Measurements from ENCODE around the gene FGF14.

The FGF14 gene

GRCh38 chr13:101941095-101941783 lies 460.6 kb downstream of the FGF14 start:
- peak; percentile 13 for DNase-seq
- in situ Hi-C loops (cut with HindIII; ENCODE audit: low pct_ligation_motif_present, low pct_unique_long_range_greater_than_20kb, low sequenced_read_pairs) = no loop called here

DNA sequence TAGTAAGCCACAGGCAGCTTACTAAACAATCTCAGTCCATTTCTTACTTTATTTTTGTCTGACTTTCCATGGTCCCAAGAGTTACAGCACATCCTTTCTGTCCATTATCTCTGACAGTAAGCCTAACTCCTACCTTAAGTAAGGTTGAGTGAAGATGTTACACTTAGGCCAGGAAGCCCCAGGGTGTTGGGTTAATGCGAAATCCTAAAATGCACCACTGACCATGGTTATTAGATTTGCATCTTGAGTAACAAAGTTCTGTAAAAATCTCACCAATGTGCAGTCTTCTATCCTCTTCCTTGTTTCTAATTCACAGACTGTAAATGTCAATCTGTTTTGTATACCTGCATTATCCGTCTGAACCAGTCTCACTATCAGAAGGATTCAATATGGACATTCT lies 462.5 kb downstream of the FGF14 start:
- DNase-seq = no peak
- in situ Hi-C loops (cut with HindIII; ENCODE audit: low pct_ligation_motif_present, low pct_unique_long_range_greater_than_20kb, low sequenced_read_pairs) = no loop called here

GRCh38 chr13:101935828-101936227 lies 466.0 kb downstream of the FGF14 start:
- in situ Hi-C loops (cut with HindIII; ENCODE audit: low pct_ligation_motif_present, low pct_unique_long_range_greater_than_20kb, low sequenced_read_pairs) = no loop called here
- DNase-seq = no peak

GRCh38 chr13:101931186-101931585 lies 470.7 kb downstream of the FGF14 start:
- in situ Hi-C loops (cut with HindIII; ENCODE audit: low pct_ligation_motif_present, low pct_unique_long_range_greater_than_20kb, low sequenced_read_pairs) = no loop called here
- DNase-seq = no peak

DNA sequence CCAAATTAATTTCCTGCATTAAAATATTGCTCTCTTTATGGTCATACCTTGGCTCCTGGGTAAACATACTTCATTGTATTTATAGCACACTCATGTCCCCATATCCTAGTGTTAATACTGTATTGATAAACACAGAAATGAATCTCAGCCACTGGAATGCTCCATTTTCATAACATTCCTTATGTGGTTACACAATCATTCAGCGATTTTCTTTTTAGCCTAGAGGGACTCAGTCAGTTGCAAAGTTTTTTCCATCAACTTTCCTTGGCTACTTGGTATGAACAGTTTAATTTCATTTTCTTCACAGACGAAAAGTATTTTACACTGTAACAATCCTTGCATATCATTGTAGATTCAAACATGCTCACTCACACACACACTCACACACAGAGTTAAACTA lies 471.5 kb downstream of the FGF14 start:
- in situ Hi-C loops (cut with HindIII; ENCODE audit: low pct_ligation_motif_present, low pct_unique_long_range_greater_than_20kb, low sequenced_read_pairs) = no loop called here
- DNase-seq = no peak

DNA sequence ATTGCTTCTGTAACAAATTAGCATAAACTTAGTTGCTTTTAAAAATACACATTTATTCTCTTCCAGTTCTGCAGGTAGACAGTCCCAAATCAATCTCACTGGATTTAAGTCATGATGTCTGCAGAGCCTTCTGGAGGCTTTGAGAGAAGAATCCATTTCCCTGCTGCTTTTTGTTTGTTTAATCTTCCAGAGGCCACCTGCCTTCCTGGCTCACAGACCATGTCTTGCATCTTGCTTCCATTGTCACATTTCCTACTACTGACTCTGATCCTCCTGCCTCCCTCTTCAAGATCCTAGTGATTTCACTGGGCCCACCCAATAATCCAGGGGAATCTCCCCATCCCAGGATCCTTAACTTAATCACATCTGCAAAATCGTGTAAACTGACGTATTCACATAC lies 476.1 kb downstream of the FGF14 start:
- DNase-seq = no peak
- in situ Hi-C loops (cut with HindIII; ENCODE audit: low pct_ligation_motif_present, low pct_unique_long_range_greater_than_20kb, low sequenced_read_pairs) = no loop called here

DNA sequence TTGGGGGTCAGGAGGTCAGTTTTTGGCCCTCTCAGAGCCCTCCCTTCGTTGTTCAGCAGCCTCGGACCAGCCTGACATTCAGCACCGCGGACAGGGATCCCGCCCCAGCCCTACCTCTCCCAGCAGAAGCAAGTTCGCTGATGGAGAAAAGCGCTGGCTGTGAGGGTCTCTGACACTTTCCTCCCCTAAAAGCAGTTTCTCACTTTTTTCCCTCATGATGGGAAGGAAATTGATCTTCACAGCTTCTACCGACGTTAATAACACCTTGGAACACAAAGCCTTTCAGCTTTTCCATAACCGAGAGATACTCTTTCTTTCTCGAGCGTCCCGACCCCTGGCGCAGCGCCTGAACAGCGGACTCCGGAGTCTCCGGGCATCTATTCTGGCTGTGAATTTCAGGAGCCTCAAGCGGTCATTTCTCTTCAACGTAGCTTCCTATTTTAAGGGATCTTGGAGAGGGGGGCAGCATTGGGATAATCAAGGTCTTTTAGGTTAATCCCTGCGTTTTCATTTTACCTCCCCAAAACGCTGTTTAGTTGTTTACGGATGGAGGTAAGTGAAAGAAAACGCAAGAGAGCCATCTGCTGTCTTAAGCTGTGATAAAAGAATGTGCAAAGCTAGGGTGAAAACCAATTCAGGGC lies 482.2 kb downstream of the FGF14 start:
- DNase-seq = no peak
- in situ Hi-C loops (cut with HindIII; ENCODE audit: low pct_ligation_motif_present, low pct_unique_long_range_greater_than_20kb, low sequenced_read_pairs) = no loop called here

DNA sequence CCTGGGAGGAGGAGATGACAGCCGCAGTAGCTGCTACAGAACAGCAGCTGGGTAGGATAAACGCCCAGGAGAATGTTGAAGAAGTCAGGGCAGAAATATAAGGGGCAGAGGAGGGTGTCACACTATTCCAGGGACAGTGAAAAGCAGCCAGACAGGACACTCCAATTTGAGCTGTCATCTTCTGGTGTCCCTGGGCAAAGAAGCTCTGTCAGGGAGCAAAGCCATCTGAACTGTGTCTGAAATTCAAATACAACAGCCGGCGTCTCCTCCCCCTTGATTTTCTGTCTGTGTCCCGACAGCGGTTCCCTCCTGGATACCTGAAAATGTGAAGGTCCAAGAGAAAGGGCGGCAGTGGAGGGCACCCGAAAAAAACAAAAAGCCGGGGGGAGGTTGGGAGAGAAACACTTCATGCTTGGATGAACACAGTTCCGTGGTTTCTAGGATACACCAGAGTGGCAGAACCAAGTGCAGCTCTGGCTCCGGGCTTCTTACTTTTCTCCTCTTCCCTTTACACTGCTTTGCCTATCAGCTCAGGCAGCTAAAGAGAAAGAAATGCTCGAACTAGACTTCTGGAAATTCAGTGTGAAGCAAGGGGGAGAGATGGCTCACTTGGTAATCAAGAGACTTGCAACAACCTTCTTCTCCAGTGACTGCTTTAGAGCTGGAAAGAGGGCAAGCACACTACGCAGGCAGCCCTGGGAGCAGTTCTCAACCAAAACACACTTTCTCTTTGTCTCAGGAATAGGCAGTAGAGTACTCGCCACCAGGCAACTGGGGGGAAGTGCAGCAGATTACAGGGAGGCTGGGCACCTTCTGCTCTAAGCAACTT lies 483.8 kb downstream of the FGF14 start:
- in situ Hi-C loops (cut with HindIII; ENCODE audit: low pct_ligation_motif_present, low pct_unique_long_range_greater_than_20kb, low sequenced_read_pairs) = no loop called here
- DNase-seq = no peak

DNA sequence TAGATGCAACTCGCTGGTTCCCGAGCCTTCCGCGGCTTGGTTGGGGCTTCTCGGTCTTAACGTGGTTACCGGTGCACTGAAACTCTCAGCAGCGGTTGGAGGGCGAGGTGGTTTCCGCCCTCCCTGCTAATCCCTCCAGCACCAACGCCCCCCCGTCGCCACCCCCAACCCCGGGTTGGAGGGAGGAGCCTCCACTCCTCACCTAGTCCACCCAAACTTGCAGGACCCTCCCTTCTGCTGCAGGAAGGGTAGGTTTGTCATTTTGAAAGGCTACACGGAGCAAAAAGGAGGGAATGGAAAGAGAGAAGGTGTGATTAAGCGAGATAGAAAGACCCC lies 484.4 kb downstream of the FGF14 start:
- in situ Hi-C loops (cut with HindIII; ENCODE audit: low pct_ligation_motif_present, low pct_unique_long_range_greater_than_20kb, low sequenced_read_pairs) = no loop called here
- no peak for DNase-seq

GRCh38 chr13:101916775-101917474 lies 484.9 kb downstream of the FGF14 start:
- in situ Hi-C loops (cut with HindIII; ENCODE audit: low pct_ligation_motif_present, low pct_unique_long_range_greater_than_20kb, low sequenced_read_pairs) = no loop called here
- no peak for DNase-seq

- in situ Hi-C loops (cut with HindIII; ENCODE audit: low pct_ligation_motif_present, low pct_unique_long_range_greater_than_20kb, low sequenced_read_pairs) = no loop called here
- no peak for DNase-seq
Observed at GRCh38 chr13:101916108-101916774, 485.6 kb downstream of the FGF14 start.

- in situ Hi-C loops (cut with HindIII; ENCODE audit: low pct_ligation_motif_present, low pct_unique_long_range_greater_than_20kb, low sequenced_read_pairs) = no loop called here
- DNase-seq = no peak
Observed at GRCh38 chr13:101915755-101916107, 486.1 kb downstream of the FGF14 start.

GRCh38 chr13:101915331-101915730 lies 486.5 kb downstream of the FGF14 start:
- in situ Hi-C loops (cut with HindIII; ENCODE audit: low pct_ligation_motif_present, low pct_unique_long_range_greater_than_20kb, low sequenced_read_pairs) = no loop called here
- no peak for DNase-seq

- no peak for DNase-seq
- in situ Hi-C loops (cut with HindIII; ENCODE audit: low pct_ligation_motif_present, low pct_unique_long_range_greater_than_20kb, low sequenced_read_pairs) = no loop called here
Observed at GRCh38 chr13:101911752-101912151, 490.1 kb downstream of the FGF14 start.

GRCh38 chr13:101903890-101904289 lies 498.0 kb downstream of the FGF14 start:
- in situ Hi-C loops (cut with HindIII; ENCODE audit: low pct_ligation_motif_present, low pct_unique_long_range_greater_than_20kb, low sequenced_read_pairs) = no loop called here
- no peak for DNase-seq

DNA sequence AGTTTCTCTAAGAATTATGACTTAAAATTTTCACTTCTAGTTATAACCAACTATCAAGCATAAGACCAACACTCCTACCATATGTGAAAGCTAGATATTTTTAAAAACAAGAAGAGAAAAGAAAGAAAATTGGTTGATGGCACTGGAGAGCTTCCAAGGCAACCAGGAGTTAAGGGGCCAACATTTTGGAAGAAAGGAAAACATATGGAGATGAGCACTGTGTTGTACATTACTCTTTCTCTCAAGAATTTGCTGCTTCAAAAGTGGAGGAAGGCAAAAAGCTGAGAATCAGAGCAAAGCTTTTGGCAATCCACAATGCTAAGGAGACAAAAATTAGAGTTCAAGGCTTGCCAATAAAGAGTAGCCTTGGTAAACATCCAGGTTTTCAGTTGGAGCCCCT lies 503.2 kb downstream of the FGF14 start:
- in situ Hi-C loops (cut with HindIII; ENCODE audit: low pct_ligation_motif_present, low pct_unique_long_range_greater_than_20kb, low sequenced_read_pairs) = no loop called here
- DNase-seq = no peak

GRCh38 chr13:101896541-101896940 lies 505.3 kb downstream of the FGF14 start:
- in situ Hi-C loops (cut with HindIII; ENCODE audit: low pct_ligation_motif_present, low pct_unique_long_range_greater_than_20kb, low sequenced_read_pairs) = no loop called here
- DNase-seq = no peak

- DNase-seq = no peak
- in situ Hi-C loops (cut with HindIII; ENCODE audit: low pct_ligation_motif_present, low pct_unique_long_range_greater_than_20kb, low sequenced_read_pairs) = no loop called here
Observed at GRCh38 chr13:101893021-101893420, 508.8 kb downstream of the FGF14 start.

DNA sequence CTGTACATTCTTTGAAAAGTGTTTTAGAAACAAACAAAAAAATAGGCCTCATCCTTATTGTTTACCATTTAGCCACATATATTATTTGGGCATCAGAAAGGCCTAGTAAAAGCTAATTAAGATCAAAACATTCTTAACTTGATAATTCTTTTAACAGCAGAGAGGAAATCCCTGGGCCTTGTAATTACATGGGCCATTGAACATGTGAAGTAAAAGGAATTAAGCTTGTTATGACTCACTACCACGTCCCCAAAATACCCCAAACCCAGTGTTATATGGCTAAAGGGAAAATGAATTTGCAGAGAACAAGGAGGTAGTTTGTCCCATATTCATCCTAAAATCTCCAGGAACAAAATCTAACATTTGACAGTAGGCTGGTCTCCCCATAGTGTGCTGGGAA lies 509.6 kb downstream of the FGF14 start:
- in situ Hi-C loops (cut with HindIII; ENCODE audit: low pct_ligation_motif_present, low pct_unique_long_range_greater_than_20kb, low sequenced_read_pairs) = no loop called here

More for the DNA sequence above, 509.6 kb downstream of the FGF14 start:
- DNase-seq = no peak

Data from ACHN (cell line).